GM12801 (cell line): Measurements from ENCODE around the gene CLRN3.

Source experiments
- CTCF ChIP-seq: IDR thresholded peaks from one replicate; pipeline ENCODE4 v1.5.1; 2011; ENCODE audit warnings: control low read depth; ENCODE audit not compliant: insufficient read length; ENCODE audit errors: extremely low read depth

Gene CLRN3

GRCh38 chr10:127883516-127883915 lies 9.2 kb downstream of the CLRN3 start:
- TF ChIP-seq CTCF = no peak

DNA sequence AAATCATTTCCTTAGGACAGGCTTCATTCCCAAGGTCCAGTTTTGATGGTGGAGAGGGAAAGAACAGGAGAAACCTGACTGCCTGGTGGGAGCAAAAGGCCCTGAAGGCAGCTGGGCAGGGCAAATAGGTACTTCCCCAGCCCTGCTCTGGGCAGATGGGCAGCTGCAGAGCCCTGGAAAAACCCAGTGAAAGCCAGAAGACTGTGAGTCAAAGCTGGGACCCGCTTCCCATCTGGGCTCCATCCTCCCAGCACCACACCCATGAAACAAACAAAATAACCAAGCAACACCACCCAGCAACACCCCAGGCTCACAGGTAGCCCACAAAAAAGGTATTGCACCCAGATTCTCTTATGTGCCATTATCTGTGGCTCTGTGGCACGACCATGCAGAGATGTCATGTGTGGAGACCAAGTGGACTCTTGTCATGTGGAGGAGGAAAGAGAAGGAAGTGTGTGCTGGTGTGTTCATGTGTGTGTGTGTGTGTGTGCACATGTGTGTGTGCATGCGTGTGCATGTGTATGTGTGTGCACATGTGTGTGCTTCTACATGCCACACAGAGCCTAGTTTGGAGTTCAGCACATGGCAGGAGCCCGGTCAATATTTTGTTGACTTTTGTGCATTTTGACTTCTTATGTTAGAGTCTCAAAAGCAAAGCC lies 9.8 kb downstream of the CLRN3 start:
- TF ChIP-seq CTCF = no peak

- TF ChIP-seq CTCF = no peak
Measured at GRCh38 chr10:127882391-127882790, 10.3 kb downstream of the CLRN3 start.

GRCh38 chr10:127881262-127881661 lies 11.5 kb downstream of the CLRN3 start:
- no peak for TF ChIP-seq CTCF

DNA sequence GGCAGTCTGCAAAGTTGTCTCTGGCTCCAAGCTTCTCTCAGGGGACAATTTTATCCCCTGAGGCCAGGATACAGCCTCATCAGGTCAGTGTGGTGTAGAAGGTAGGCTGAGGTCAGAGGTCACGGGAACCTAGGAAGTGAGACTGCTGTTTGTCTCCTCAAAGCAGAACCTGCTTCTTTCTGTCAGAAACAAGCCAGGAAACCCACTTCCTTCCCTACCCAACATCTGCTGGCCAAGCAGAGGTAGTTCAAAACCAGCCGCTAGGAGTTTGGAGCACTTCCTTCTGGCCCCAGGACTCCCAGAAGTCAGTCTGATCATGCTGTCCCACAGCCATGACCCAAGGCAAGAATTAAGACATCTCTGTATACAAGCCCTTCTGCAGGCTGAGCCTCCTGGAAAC lies 12.2 kb downstream of the CLRN3 start:
- TF ChIP-seq CTCF = no peak

DNA sequence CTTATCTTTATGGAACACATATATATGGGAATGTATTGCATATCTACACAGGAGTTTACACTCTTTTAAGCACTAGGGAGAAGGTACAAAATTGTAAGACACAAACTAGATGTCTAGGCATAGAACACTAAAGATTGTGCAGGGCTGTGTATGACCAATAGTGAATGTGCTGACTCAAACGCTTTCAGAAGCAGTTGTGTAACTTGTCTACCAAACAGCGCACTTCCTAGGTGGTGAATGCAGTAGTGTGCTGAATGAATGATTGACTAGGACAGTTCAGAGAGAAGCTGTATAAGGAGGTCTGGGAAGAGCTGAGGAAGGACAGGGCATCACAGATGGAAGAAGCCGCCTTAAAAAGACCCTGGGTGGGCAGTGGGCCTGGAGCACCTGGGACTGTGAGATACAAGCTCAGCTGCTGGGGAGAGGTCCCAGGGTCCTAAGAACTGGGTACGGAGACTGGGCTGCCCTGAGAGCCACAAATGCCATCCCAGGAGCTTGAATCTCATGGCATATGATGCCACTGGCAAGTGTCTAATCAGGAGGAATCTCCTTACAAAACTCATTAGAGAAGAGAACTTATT lies 14.2 kb downstream of the CLRN3 start:
- no peak for TF ChIP-seq CTCF

DNA sequence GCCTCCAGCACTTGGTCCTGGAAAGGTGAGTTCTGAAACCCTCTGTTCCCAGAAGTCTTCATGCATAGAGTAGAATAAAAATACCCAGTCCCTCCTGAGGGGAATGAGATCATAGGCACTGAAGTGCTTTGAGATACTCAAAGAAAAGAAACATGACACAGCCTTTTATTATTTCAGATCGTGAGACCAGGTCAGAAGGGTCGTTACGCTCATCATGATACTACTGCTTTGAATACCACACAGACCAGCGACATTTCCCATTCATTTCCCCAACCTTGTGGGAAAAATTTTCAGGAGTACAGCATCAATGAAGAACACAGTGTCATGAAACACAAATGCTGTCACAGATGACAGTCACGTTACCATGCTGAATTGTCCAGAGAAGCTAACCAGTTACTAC lies 15.0 kb downstream of the CLRN3 start:
- TF ChIP-seq CTCF = no peak
